HG02870 (cell line): ENCODE measurements around the gene LRRC27.

Experiments used
- ATAC-seq: cut with Tn5 transposase; IDR thresholded peaks from one replicate; pipeline ENCODE4 v1.9.1; 2021; ENCODE audit warnings: mild to moderate bottlenecking, moderate library complexity; ENCODE audit not compliant: unreplicated experiment

The LRRC27 gene

GRCh38 chr10:132420981-132421846, 89.2 kb downstream of the LRRC27 start:
- no peak for ATAC-seq

- ATAC-seq, result no peak
These were observed 90.1 kb downstream of the LRRC27 start for GRCh38 chr10:132421847-132422751.

- no peak for ATAC-seq
These were observed 91.2 kb downstream of the LRRC27 start for GRCh38 chr10:132422903-132423825.

- no peak for ATAC-seq
These were observed 92.2 kb downstream of the LRRC27 start for GRCh38 chr10:132423966-132424861.

- no peak for ATAC-seq
These were observed 93.2 kb downstream of the LRRC27 start for GRCh38 chr10:132425029-132425756.

- ATAC-seq, result no peak
These were observed 93.8 kb downstream of the LRRC27 start for GRCh38 chr10:132425757-132426155.

- ATAC-seq, result no peak
These were observed 95.2 kb downstream of the LRRC27 start for GRCh38 chr10:132427006-132427771.

- no peak for ATAC-seq
These were observed 96.0 kb downstream of the LRRC27 start for GRCh38 chr10:132427939-132428367.

- no peak for ATAC-seq
These were observed 96.5 kb downstream of the LRRC27 start for GRCh38 chr10:132428486-132428995.
